Measurements from ENCODE around the gene DRGX.
A peak's percentile ranks its signal among the peaks of the same experiment; 100 is the strongest.

DRGX gene

GRCh38 chr10:49360271-49361177, 35.4 kb downstream of the DRGX start:
- peak; percentile 74 for DNase-seq

GRCh38 chr10:49359349-49360270, 36.3 kb downstream of the DRGX start:
- DNase-seq: no peak

- DNase-seq: no peak
Measured at GRCh38 chr10:49357910-49358309, 38.0 kb downstream of the DRGX start.

- DNase-seq: no peak
Measured at GRCh38 chr10:49356944-49357343, 38.9 kb downstream of the DRGX start.

GRCh38 chr10:49356181-49356580, 39.7 kb downstream of the DRGX start:
- DNase-seq: no peak

- DNase-seq: no peak
Measured at GRCh38 chr10:49355221-49355620, 40.7 kb downstream of the DRGX start.

GRCh38 chr10:49354593-49354992, 41.3 kb downstream of the DRGX start:
- no peak for DNase-seq

GRCh38 chr10:49353895-49354566, 41.9 kb downstream of the DRGX start:
- no peak for DNase-seq

GRCh38 chr10:49353026-49353894, 42.6 kb downstream of the DRGX start:
- no peak for DNase-seq

GRCh38 chr10:49352323-49352722, 43.6 kb downstream of the DRGX start:
- no peak for DNase-seq

- DNase-seq: no peak
Measured at GRCh38 chr10:49351669-49352068, 44.2 kb downstream of the DRGX start.

GRCh38 chr10:49350846-49351532, 44.9 kb downstream of the DRGX start:
- DNase-seq: no peak

- no peak for DNase-seq
Measured at GRCh38 chr10:49350138-49350537, 45.8 kb downstream of the DRGX start.

GRCh38 chr10:49349390-49349789, 46.5 kb downstream of the DRGX start:
- no peak for DNase-seq

GRCh38 chr10:49348593-49348992, 47.3 kb downstream of the DRGX start:
- no peak for DNase-seq

- no peak for DNase-seq
Measured at GRCh38 chr10:49347827-49348226, 48.1 kb downstream of the DRGX start.

- no peak for DNase-seq
Measured at GRCh38 chr10:49347342-49347741, 48.5 kb downstream of the DRGX start.

- DNase-seq: no peak
Measured at GRCh38 chr10:49344840-49345239, 51.0 kb downstream of the DRGX start.

GRCh38 chr10:49338604-49339003, 57.3 kb downstream of the DRGX start:
- no peak for DNase-seq

- no peak for DNase-seq
Measured at GRCh38 chr10:49335364-49335972, 60.4 kb downstream of the DRGX start.

GRCh38 chr10:49334964-49335363, 60.9 kb downstream of the DRGX start:
- no peak for DNase-seq
